Activated CD4-positive, alpha-beta T cell treated with anti-CD3 and anti-CD28 coated beads for 36 hours (primary cell): ENCODE data around the gene TNNC1. TPM values are rescaled to one million over a fixed set of nuclear protein-coding genes. Genes with fewer than 3 reads are reported as not detected.

ENCODE experiments used
- ATAC-seq: fragments of 200-7000 bp; cut with Tn5 transposase; one replicate; pipeline ENCODE4 v1.10.0; 2021; ENCODE audit warnings: mild to moderate bottlenecking, moderate library complexity
- CTCF ChIA-PET: fragments of 350-600 bp; sonication (Branson Sonifier 250); formaldehyde crosslinking; loops from one replicate; lab custom pipeline; 2021; ENCODE audit warnings: antibody characterized with exemption; lab: Charles Lee
- POLR2A ChIA-PET: fragments of 350-600 bp; sonication (Branson Sonifier 250); formaldehyde crosslinking; loops from one replicate; lab custom pipeline; 2021; ENCODE audit warnings: antibody characterized with exemption, inconsistent platforms; lab: Charles Lee
- DNase-seq: peaks from one replicate; pipeline ENCODE4 v3.0.0-alpha.2; 2020
- H3K27ac Mint-ChIP-seq: one replicate; pipeline ENCODE4 v1.8.0; 2021; ENCODE audit warnings: mixed read lengths
- H3K27me3 Mint-ChIP-seq: one replicate; pipeline ENCODE4 v1.8.0; 2021; ENCODE audit warnings: mixed read lengths
- H3K36me3 Mint-ChIP-seq: one replicate; pipeline ENCODE4 v1.8.0; 2021; ENCODE audit warnings: low read depth, mixed read lengths
- H3K4me1 Mint-ChIP-seq: one replicate; pipeline ENCODE4 v1.8.0; 2021; ENCODE audit warnings: mixed read lengths
- H3K4me3 Mint-ChIP-seq: one replicate; pipeline ENCODE4 v1.8.0; 2021; ENCODE audit warnings: mild to moderate bottlenecking, moderate library complexity, mixed read lengths
- H3K9me3 Mint-ChIP-seq: one replicate; pipeline ENCODE4 v1.8.0; 2021; ENCODE audit warnings: low read depth, mixed read lengths
- intact Hi-C, 2 experiments: fragments of 100-400 bp; cut with DNase I in 1 of 2; cut with micrococcal nuclease in 1 of 2; formaldehyde crosslinking; loops; one replicate each; pipeline versions ENCODE4 v1.14.2 to v1.15.1; 2022 to 2024; cut with DNase I, micrococcal nuclease
- total RNA-seq, 2 experiments: library from RNA; stranded (reverse); gene quantifications; one replicate each; pipeline ENCODE4 v1.2.3, GENCODE V29; 2021

The TNNC1 gene
- total RNA-seq, 2 experiments from 2014 or later: 2.7 to 4.2 TPM

- Mint-ChIP-seq H3K36me3 (no peaks in the 10 kb centered on the region), H3K27ac (no peak overlapping the region), H3K4me3 (no peak overlapping the region), H3K27me3 (no peaks in the 10 kb centered on the region), H3K9me3 (no peaks in the 10 kb centered on the region), H3K4me1 (no peaks in the 10 kb centered on the region)
- CTCF ChIA-PET: interaction anchor here (1.4 to 8.8 kb wide), 2 partner anchors 11 to 22 kb away, joined by 3 to 97 read pairs; partner anchors contain the start of gene SEMA3G
- intact Hi-C loops: no loop called here
- ATAC-seq (no peak), DNase-seq (no peak)
- POLR2A ChIA-PET: no interaction called here
Observed at GRCh38 chr3:52433996-52434479, 19.8 kb downstream of the TNNC1 start.

GRCh38 chr3:52433328-52433995 lies 20.4 kb downstream of the TNNC1 start:
- H3K4me3 Mint-ChIP-seq: no peak overlapping the region
- H3K27me3 Mint-ChIP-seq: no peaks in the 10 kb centered on the region
- peak overlapping the region; percentile 5 for H3K27ac Mint-ChIP-seq
- no peaks in the 10 kb centered on the region for H3K9me3 Mint-ChIP-seq
- POLR2A ChIA-PET: interaction anchor here (0.6 kb wide), 1 partner anchor 222 kb away, joined by 3 read pairs; no protein-coding TSS in a partner anchor
- DNase-seq (no peak), ATAC-seq (no peak)
- no peaks in the 10 kb centered on the region for H3K4me1 Mint-ChIP-seq
- intact Hi-C loops: no loop called here
- H3K36me3 Mint-ChIP-seq: no peaks in the 10 kb centered on the region
- CTCF ChIA-PET: interaction anchor here (0.6 to 8.8 kb wide), 3 partner anchors 12 to 21 kb away, joined by 3 to 97 read pairs (median 3); partner anchors contain the start of gene SEMA3G

- H3K27ac Mint-ChIP-seq: no peak overlapping the region
- intact Hi-C loops: no loop called here
- ATAC-seq: no peak
- DNase-seq: no peak
- H3K9me3 Mint-ChIP-seq: no peaks in the 10 kb centered on the region
- H3K4me1 Mint-ChIP-seq: no peaks in the 10 kb centered on the region
- ChIA-PET CTCF (interaction anchor here (1.4 to 8.8 kb wide), 2 partner anchors 13 to 20 kb away, joined by 3 to 97 read pairs; partner anchors contain the start of gene SEMA3G), POLR2A (interaction anchor here (0.6 kb wide), 1 partner anchor 223 kb away, joined by 3 read pairs; no protein-coding TSS in a partner anchor)
- H3K4me3 Mint-ChIP-seq: no peak overlapping the region
- no peaks in the 10 kb centered on the region for H3K36me3 Mint-ChIP-seq
- no peaks in the 10 kb centered on the region for H3K27me3 Mint-ChIP-seq
Observed at GRCh38 chr3:52432691-52433141, 21.1 kb downstream of the TNNC1 start.

- no peak overlapping the region for H3K4me3 Mint-ChIP-seq
- POLR2A ChIA-PET: no interaction called here
- no peaks in the 10 kb centered on the region for H3K9me3 Mint-ChIP-seq
- ATAC-seq: no peak
- no peaks in the 10 kb centered on the region for H3K27me3 Mint-ChIP-seq
- no peaks in the 10 kb centered on the region for H3K4me1 Mint-ChIP-seq
- H3K27ac Mint-ChIP-seq: no peak overlapping the region
- no peak for DNase-seq
- no peaks in the 10 kb centered on the region for H3K36me3 Mint-ChIP-seq
- CTCF ChIA-PET: interaction anchor here (1.0 to 8.8 kb wide), 2 partner anchors 10 to 13 kb away, joined by 4 to 97 read pairs; partner anchors contain the start of gene SEMA3G
- intact Hi-C loops: no loop called here
Observed at GRCh38 chr3:52432225-52432624, 21.6 kb downstream of the TNNC1 start.

- DNase-seq: no peak
- Mint-ChIP-seq H3K36me3 (no peaks in the 10 kb centered on the region), H3K9me3 (no peaks in the 10 kb centered on the region), H3K27me3 (no peaks in the 10 kb centered on the region), H3K4me3 (no peak overlapping the region), H3K27ac (no peak overlapping the region), H3K4me1 (no peaks in the 10 kb centered on the region)
- intact Hi-C loops: no loop called here
- no peak for ATAC-seq
- ChIA-PET POLR2A (no interaction called here), CTCF (interaction anchor here (0.7 to 8.8 kb wide), 4 partner anchors 9 to 489 kb away, joined by 4 to 97 read pairs (median 4); partner anchors contain the start of gene SEMA3G)
Observed at GRCh38 chr3:52431459-52432223, 22.2 kb downstream of the TNNC1 start.

GRCh38 chr3:52430416-52430810 lies 23.4 kb downstream of the TNNC1 start:
- Mint-ChIP-seq H3K9me3 (no peaks in the 10 kb centered on the region), H3K4me1 (no peaks in the 10 kb centered on the region), H3K4me3 (no peak overlapping the region), H3K27ac (no peak overlapping the region), H3K27me3 (no peaks in the 10 kb centered on the region), H3K36me3 (no peaks in the 10 kb centered on the region)
- ATAC-seq (no peak), DNase-seq (no peak)
- intact Hi-C loops: no loop called here
- POLR2A ChIA-PET: no interaction called here
- CTCF ChIA-PET: interaction anchor here (0.6 to 8.8 kb wide), 3 partner anchors 15 to 201 kb away, joined by 3 to 97 read pairs (median 5); partner anchors contain the start of gene SEMA3G

- Mint-ChIP-seq H3K4me3 (no peak overlapping the region), H3K36me3 (no peaks in the 10 kb centered on the region), H3K27ac (no peak overlapping the region), H3K4me1 (no peaks in the 10 kb centered on the region), H3K27me3 (no peaks in the 10 kb centered on the region), H3K9me3 (no peaks in the 10 kb centered on the region)
- intact Hi-C loops: no loop called here
- ATAC-seq (no peak), DNase-seq (no peak)
- ChIA-PET POLR2A (no interaction called here), CTCF (interaction anchor here (0.6 to 8.8 kb wide), 3 partner anchors 16 to 308 kb away, joined by 3 to 97 read pairs (median 3); partner anchors contain the start of gene SEMA3G)
Observed at GRCh38 chr3:52429779-52430415, 23.9 kb downstream of the TNNC1 start.

GRCh38 chr3:52429031-52429430 lies 24.8 kb downstream of the TNNC1 start:
- intact Hi-C loops: no loop called here
- H3K9me3 Mint-ChIP-seq: no peaks in the 10 kb centered on the region
- no peaks in the 10 kb centered on the region for H3K36me3 Mint-ChIP-seq
- CTCF ChIA-PET: interaction anchor here (0.6 to 8.8 kb wide), 6 partner anchors 16 to 307 kb away, joined by 3 to 97 read pairs (median 4); partner anchors contain the start of gene SEMA3G
- ATAC-seq: no peak
- POLR2A ChIA-PET: no interaction called here
- H3K4me3 Mint-ChIP-seq: no peak overlapping the region
- no peak overlapping the region for H3K27ac Mint-ChIP-seq
- no peak for DNase-seq
- H3K4me1 Mint-ChIP-seq: no peaks in the 10 kb centered on the region
- no peaks in the 10 kb centered on the region for H3K27me3 Mint-ChIP-seq

- no peaks in the 10 kb centered on the region for H3K36me3 Mint-ChIP-seq
- ATAC-seq: peak; percentile 90
- no peaks in the 10 kb centered on the region for H3K27me3 Mint-ChIP-seq
- H3K4me3 Mint-ChIP-seq: no peak overlapping the region
- intact Hi-C loops: loop anchor here (1.0 kb wide), 1 partner anchor 19 kb away; no protein-coding TSS in a partner anchor
- H3K9me3 Mint-ChIP-seq: no peaks in the 10 kb centered on the region
- POLR2A ChIA-PET: no interaction called here
- CTCF ChIA-PET: interaction anchor here (0.7 to 8.8 kb wide), 8 partner anchors 13 to 209 kb away, joined by 3 to 97 read pairs (median 4); partner anchors contain the start of gene SEMA3G
- no peaks in the 10 kb centered on the region for H3K4me1 Mint-ChIP-seq
- peak; percentile 61 for DNase-seq
- H3K27ac Mint-ChIP-seq: no peak overlapping the region
Observed at GRCh38 chr3:52428151-52429005, 25.5 kb downstream of the TNNC1 start.

- no peaks in the 10 kb centered on the region for H3K4me1 Mint-ChIP-seq
- no peak for ATAC-seq
- H3K36me3 Mint-ChIP-seq: peaks cover 2% of the 10 kb centered on the region
- no peak overlapping the region for H3K27ac Mint-ChIP-seq
- intact Hi-C loops: no loop called here
- no peaks in the 10 kb centered on the region for H3K27me3 Mint-ChIP-seq
- H3K9me3 Mint-ChIP-seq: no peaks in the 10 kb centered on the region
- CTCF ChIA-PET: interaction anchor here (0.6 to 0.8 kb wide), 4 partner anchors 23 to 786 kb away, joined by 3 to 4 read pairs (median 3); no protein-coding TSS in a partner anchor
- no peak overlapping the region for H3K4me3 Mint-ChIP-seq
- DNase-seq: no peak
- POLR2A ChIA-PET: no interaction called here
Observed at GRCh38 chr3:52423173-52423572, 30.7 kb downstream of the TNNC1 start.
